Testis (tissue), 2 donors: ENCODE data around the gene C2orf76.

Experiments
- POLR2A ChIP-seq: fragments of 450-650 bp; IDR thresholded peaks from one replicate; pipeline ENCODE4 v1.6.1; 2017; ENCODE audit warnings: antibody characterized with exemption, mild to moderate bottlenecking, moderate library complexity
- TF ChIP-seq, protein P1 (sequence below), 3 experiments: fragments of 450-650 bp in 2 of 3; fragments of 200-600 bp in 1 of 3; sonication (generic) in 1 of 3; IDR thresholded peaks; one replicate each; pipeline ENCODE4 v1.5.1; 2016 to 2019; ENCODE audit warnings: antibody characterized with exemption in 3 of 3, mild to moderate bottlenecking in 2 of 3, moderate library complexity in 1 of 3

DNA sequence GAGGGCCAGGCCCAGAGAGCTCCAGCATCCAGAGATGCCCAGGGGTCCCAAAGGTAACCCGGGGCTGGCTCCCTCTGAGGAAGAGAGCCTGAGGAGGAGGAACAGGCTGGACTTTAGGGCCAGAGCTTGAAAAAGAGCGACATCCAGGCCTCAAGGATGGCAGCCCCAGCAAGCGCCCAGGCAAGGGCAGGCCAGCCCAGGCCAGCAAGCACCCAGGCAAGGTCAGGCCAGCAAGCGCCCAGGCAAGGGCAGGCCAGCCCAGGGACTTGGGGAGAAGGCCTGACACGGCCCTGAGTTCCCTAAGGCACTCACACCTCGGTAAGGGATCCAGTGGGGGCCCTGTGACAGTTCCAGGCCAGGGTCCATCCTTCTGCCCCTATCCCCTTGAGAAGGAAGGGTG, 30.6 kb upstream of the C2orf76 start:
- TF ChIP-seq, protein P1, sequence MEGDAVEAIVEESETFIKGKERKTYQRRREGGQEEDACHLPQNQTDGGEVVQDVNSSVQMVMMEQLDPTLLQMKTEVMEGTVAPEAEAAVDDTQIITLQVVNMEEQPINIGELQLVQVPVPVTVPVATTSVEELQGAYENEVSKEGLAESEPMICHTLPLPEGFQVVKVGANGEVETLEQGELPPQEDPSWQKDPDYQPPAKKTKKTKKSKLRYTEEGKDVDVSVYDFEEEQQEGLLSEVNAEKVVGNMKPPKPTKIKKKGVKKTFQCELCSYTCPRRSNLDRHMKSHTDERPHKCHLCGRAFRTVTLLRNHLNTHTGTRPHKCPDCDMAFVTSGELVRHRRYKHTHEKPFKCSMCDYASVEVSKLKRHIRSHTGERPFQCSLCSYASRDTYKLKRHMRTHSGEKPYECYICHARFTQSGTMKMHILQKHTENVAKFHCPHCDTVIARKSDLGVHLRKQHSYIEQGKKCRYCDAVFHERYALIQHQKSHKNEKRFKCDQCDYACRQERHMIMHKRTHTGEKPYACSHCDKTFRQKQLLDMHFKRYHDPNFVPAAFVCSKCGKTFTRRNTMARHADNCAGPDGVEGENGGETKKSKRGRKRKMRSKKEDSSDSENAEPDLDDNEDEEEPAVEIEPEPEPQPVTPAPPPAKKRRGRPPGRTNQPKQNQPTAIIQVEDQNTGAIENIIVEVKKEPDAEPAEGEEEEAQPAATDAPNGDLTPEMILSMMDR (IDR thresholded peaks at IDR 0.05): no peak
- no peak for TF ChIP-seq POLR2A
